GM19025 (cell line): ENCODE measurements around the gene CLRN1.

ENCODE experiments used
- ATAC-seq: cut with Tn5 transposase; IDR thresholded peaks from one replicate; pipeline ENCODE4 v1.9.1; 2021; ENCODE audit warnings: mild to moderate bottlenecking, low read depth, moderate library complexity; ENCODE audit not compliant: unreplicated experiment

The CLRN1 gene

GRCh38 chr3:150925751-150926201 is 46.8 kb downstream of the CLRN1 start:
- ATAC-seq: peak; percentile 85

GRCh38 chr3:150922611-150923010 is 49.9 kb downstream of the CLRN1 start:
- no peak for ATAC-seq

DNA sequence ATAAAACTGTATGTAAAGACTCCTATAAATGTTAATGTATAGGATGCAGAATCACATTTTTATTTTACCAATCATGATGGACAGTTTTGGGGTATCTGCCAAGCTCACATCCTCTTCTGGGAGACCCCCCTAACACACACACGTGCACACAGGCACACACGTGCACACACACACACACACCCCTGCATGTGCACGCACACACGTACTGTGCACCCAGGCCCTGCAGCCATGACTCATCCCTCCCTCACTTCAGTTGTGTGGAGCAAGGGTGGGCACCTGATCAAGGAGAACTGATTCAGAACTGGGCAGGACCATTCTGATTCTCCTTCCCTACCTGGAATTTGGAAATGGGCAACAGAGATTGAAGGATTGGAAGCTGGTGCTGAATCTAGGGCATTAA is 51.3 kb downstream of the CLRN1 start:
- no peak for ATAC-seq

- ATAC-seq: no peak
Observed at GRCh38 chr3:150920236-150920635, 52.3 kb downstream of the CLRN1 start.

GRCh38 chr3:150917951-150918350 is 54.6 kb downstream of the CLRN1 start:
- ATAC-seq: no peak

DNA sequence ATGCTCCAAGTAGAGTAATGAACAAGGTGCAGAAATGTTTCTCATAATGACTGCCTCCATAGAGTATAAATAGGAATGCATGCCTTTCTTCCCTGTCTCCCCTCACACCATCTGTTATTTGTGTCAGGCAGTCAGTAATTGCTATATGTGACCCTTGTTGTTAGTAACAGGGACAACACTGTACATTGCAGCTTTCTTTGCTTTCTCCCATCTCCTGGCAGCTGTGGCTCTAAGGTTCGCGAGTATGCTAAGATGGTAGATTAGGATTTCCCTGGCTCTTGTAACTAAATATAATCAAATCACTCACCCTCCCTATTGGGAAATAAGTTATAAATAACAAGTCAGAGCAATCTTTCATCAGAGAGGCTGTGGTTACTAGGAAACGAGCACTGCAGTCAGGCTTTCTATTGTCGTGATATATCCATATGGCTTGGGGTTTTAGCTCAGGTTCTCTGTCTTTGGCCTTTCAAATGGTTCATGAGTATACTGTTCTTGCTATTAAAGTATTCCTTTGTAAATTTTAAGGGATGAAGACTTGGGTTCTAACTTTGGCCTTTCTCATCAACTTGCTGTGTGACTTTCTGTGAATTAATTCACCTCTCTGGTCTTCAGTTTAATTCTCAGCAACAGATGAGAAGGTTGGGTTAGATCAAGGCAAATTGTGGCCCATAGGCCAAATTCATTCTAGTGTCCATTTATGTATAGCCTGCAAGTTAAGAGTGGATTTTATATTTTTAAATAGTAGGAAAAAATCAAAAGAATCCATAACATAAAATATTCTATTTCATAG is 59.2 kb downstream of the CLRN1 start:
- ATAC-seq: no peak

- no peak for ATAC-seq
Observed at GRCh38 chr3:150912501-150912900, 60.0 kb downstream of the CLRN1 start.

- ATAC-seq: no peak
Observed at GRCh38 chr3:150911771-150912170, 60.8 kb downstream of the CLRN1 start.

DNA sequence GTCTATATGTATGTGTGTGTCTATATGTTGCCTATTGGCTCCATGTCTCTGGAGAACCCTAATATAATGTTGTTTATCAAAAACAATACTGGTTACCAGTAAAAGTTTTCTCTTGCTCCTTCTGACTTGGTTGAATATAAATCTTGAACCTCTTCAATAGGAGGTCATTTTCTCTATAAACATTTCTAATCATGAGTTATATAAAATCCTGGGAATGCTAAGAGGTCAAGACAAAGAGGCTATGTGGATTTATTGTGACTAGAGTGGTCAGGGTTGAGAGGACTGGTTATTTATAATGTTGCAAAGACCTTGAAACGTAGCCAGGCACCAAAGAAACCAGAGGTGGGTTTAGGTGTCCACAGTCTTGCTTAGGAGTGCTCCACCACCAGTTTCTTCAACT is 66.1 kb downstream of the CLRN1 start:
- ATAC-seq: no peak

GRCh38 chr3:150905746-150906145 is 66.8 kb downstream of the CLRN1 start:
- ATAC-seq: no peak

GRCh38 chr3:150905339-150905738 is 67.2 kb downstream of the CLRN1 start, which contains the start of gene MINDY4B:
Gene MINDY4B, minus strand, starts transcription at chr3:150905439. Its CDS starts 0 bp downstream, at chr3:150905439.
- ATAC-seq: no peak

- no peak for ATAC-seq
Observed at GRCh38 chr3:150902988-150903387, 69.5 kb downstream of the CLRN1 start.

DNA sequence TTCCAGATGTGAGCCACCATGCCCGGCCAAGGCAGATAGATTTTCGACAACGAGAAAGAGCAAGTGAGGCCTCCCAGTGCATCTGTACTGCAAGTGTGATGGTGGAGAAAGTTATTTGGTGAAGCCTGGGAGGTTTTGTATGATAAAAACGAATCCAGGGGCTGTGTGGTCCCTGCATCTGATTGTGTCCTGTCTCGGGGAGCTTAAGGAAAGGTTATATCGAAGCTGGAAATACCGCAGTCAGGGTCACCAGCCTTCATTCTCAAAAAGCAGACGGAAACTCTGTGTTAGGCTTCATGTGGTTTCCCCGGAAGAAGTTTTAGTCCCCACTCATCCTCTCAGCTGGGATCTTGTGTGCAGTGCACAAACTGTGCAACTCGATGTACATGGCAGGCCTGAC is 70.7 kb downstream of the CLRN1 start:
- ATAC-seq: no peak

DNA sequence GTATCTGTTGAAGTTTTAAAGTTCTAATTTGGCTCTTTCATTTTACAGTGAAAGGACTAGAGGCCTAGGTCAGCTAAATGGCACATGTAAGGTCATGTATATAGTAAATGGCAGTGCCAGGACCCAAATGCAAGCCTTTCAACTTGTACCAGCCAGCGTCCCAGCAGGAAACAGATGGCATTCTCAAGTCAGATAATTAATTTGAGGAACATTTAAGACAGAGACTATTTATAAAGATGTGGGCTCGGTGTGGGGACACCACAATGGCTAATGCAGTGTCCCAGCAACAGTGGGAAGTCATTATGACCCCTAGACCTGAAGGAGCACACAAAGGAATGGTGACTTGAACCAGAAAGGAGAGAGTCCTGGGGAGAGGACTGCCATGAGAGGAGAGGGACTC is 73.4 kb downstream of the CLRN1 start:
- ATAC-seq: no peak

GRCh38 chr3:150898046-150898754 is 74.3 kb downstream of the CLRN1 start:
- ATAC-seq: no peak

- ATAC-seq: no peak
Observed at GRCh38 chr3:150897592-150897991, 74.9 kb downstream of the CLRN1 start.

DNA sequence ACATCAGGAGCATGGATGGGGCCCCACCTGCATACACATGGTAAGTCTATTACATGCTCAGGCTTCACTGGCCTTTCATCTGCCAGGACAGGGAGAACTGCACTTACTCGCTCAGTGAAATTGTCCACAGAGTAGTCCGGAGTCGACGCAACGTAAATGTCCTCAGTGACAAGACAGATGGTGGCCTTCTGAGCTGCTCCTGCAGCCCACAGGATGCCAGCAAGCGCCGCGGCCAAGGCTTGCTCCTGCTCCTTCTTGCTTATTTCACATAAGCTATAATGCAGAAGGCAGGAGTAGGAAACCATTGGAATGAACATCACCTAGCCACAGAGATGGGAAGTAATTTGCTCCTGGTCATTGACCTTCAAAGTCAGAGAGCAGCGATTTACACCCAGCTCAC is 81.7 kb downstream of the CLRN1 start:
- ATAC-seq: no peak

DNA sequence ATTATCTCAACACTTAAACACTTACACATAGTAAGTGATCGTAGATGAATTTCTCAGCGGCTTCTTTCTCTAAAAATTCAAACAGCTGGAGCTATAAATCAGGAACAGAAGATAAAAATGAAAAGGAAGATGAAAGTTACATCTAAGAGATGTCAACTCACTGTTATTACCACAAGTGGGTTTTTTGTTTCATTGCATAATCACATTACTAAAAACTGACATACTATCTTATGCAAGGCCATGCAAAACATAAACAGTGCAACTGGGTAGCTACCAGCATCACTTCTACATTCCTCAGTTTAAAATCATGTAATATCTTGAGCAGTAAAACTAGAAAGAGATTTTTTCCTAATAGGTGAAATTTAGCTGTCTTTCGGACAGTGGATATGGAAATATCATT is 82.2 kb downstream of the CLRN1 start:
- no peak for ATAC-seq

GRCh38 chr3:150889106-150889505 is 83.4 kb downstream of the CLRN1 start:
- ATAC-seq: no peak

DNA sequence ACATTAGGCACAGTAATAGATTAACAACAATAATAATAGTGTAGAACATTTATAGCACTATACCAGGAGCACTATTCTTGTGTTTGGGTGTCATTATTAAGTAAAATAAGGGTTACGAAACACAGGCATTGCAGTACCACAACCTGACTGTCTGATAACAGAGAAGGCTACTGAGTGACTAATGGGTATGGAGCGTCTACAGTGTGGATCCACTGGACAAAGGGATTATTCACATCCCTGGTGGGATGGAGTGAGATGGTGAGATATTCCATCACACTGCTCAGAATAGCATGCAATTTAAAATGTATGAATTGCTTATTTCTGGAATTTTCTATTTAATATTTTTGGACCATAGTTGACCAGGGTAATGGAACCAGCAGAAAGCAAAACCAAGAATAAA is 85.5 kb downstream of the CLRN1 start:
- ATAC-seq: no peak

- no peak for ATAC-seq
Observed at GRCh38 chr3:150885535-150885934, 87.0 kb downstream of the CLRN1 start.
